ENCODE measurements around the gene ACAT1. TPM values are rescaled to one million over a fixed set of nuclear protein-coding genes. Genes with fewer than 3 reads are reported as not detected.

Gene ACAT1
- total RNA-seq, 1 donor from 2014 or later = 50.9 TPM

GRCh38 chr11:108144615-108145014, 23.2 kb downstream of the ACAT1 start:
- no peaks in the 10 kb centered on the region for H3K9me3 ChIP-seq (ENCODE audit: low read depth)
- no peak overlapping the region for H3K27ac Mint-ChIP-seq
- no peak overlapping the region for H3K4me3 Mint-ChIP-seq
- H3K27me3 ChIP-seq = no peaks in the 10 kb centered on the region
- TF ChIP-seq CTCF (IDR thresholded peaks at IDR 0.05) (no peak), EZH2 (IDR thresholded peaks at IDR 0.05) (no peak), EZH2phosphoT487 (IDR thresholded peaks at IDR 0.05) (no peak)
- no peak overlapping the region for H3K27ac ChIP-seq
- H3K27me3 Mint-ChIP-seq (ENCODE audit: insufficient read depth, low read depth) = no peaks in the 10 kb centered on the region
- no peak overlapping the region for H3K9ac ChIP-seq
- H3K79me2 ChIP-seq (ENCODE audit: low read depth) = no peaks in the 10 kb centered on the region
- peaks cover 10% of the 10 kb centered on the region for H3K36me3 ChIP-seq
- H3K4me2 ChIP-seq = no peak overlapping the region
- no peaks in the 10 kb centered on the region for H3F3A ChIP-seq (ENCODE audit: low read depth)
- H2AFZ ChIP-seq (replicated peaks) = no peak overlapping the region
- no peaks in the 10 kb centered on the region for H3K4me1 ChIP-seq
- H3K4me3 ChIP-seq = no peak overlapping the region
- H3K4me1 Mint-ChIP-seq = no peaks in the 10 kb centered on the region
- H3K36me3 Mint-ChIP-seq = peaks cover 18% of the 10 kb centered on the region
- no peaks in the 10 kb centered on the region for H3K9me3 Mint-ChIP-seq
- no peaks in the 10 kb centered on the region for H4K20me1 ChIP-seq (ENCODE audit: low read depth)
- no peak for DNase-seq (ENCODE audit: low spot score)

- no peaks in the 10 kb centered on the region for H3K4me1 Mint-ChIP-seq
- no peak overlapping the region for H2AFZ ChIP-seq (replicated peaks)
- H3K4me3 Mint-ChIP-seq = no peak overlapping the region
- no peak overlapping the region for H3K27ac Mint-ChIP-seq
- no peaks in the 10 kb centered on the region for H3K9me3 Mint-ChIP-seq
- H3K36me3 ChIP-seq = peaks cover 10% of the 10 kb centered on the region
- no peaks in the 10 kb centered on the region for H4K20me1 ChIP-seq (ENCODE audit: low read depth)
- H3K79me2 ChIP-seq (ENCODE audit: low read depth) = no peaks in the 10 kb centered on the region
- no peaks in the 10 kb centered on the region for H3F3A ChIP-seq (ENCODE audit: low read depth)
- no peaks in the 10 kb centered on the region for H3K4me1 ChIP-seq
- no peak overlapping the region for H3K9ac ChIP-seq
- no peak for DNase-seq (ENCODE audit: low spot score)
- no peak overlapping the region for H3K27ac ChIP-seq
- H3K27me3 ChIP-seq = no peaks in the 10 kb centered on the region
- H3K4me3 ChIP-seq = no peak overlapping the region
- H3K36me3 Mint-ChIP-seq = peaks cover 16% of the 10 kb centered on the region
- H3K4me2 ChIP-seq = no peak overlapping the region
- no peaks in the 10 kb centered on the region for H3K9me3 ChIP-seq (ENCODE audit: low read depth)
- no peak for TF ChIP-seq CTCF (IDR thresholded peaks at IDR 0.05)
- no peak for TF ChIP-seq EZH2 (IDR thresholded peaks at IDR 0.05)
- no peak for TF ChIP-seq EZH2phosphoT487 (IDR thresholded peaks at IDR 0.05)
- H3K27me3 Mint-ChIP-seq (ENCODE audit: insufficient read depth, low read depth) = no peaks in the 10 kb centered on the region
These were observed 25.8 kb downstream of the ACAT1 start for GRCh38 chr11:108147150-108147549.

GRCh38 chr11:108148556-108148955, 27.2 kb downstream of the ACAT1 start:
- Mint-ChIP-seq H3K4me1 (no peaks in the 10 kb centered on the region), H3K27ac (no peak overlapping the region), H3K4me3 (no peak overlapping the region), H3K27me3 (ENCODE audit: insufficient read depth, low read depth) (no peaks in the 10 kb centered on the region), H3K36me3 (peaks cover 16% of the 10 kb centered on the region), H3K9me3 (no peaks in the 10 kb centered on the region)
- Histone ChIP-seq H3K9ac (no peak overlapping the region), H3K4me1 (no peaks in the 10 kb centered on the region), H2AFZ (replicated peaks) (no peak overlapping the region), H3K9me3 (ENCODE audit: low read depth) (no peaks in the 10 kb centered on the region), H3F3A (ENCODE audit: low read depth) (no peaks in the 10 kb centered on the region), H3K79me2 (ENCODE audit: low read depth) (no peaks in the 10 kb centered on the region), H4K20me1 (ENCODE audit: low read depth) (no peaks in the 10 kb centered on the region), H3K4me2 (no peak overlapping the region), H3K4me3 (no peak overlapping the region), H3K36me3 (peaks cover 10% of the 10 kb centered on the region), H3K27me3 (no peaks in the 10 kb centered on the region), H3K27ac (no peak overlapping the region)
- TF ChIP-seq EZH2 (IDR thresholded peaks at IDR 0.05) (no peak), CTCF (IDR thresholded peaks at IDR 0.05) (no peak), EZH2phosphoT487 (IDR thresholded peaks at IDR 0.05) (no peak)
- no peak for DNase-seq (ENCODE audit: low spot score)
